T-helper 9 cell (primary cell): ENCODE data around the gene MAGI2.

Source experiments
- DNase-seq: peaks from one replicate; pipeline ENCODE4 v3.0.0-alpha.2; 2020
- total RNA-seq, 2 donors: gene quantifications; one replicate each; lab custom pipeline; 2026; lab: John Stamatoyannopoulos, UW

Gene MAGI2
- total RNA-seq: 0 to 0.56 reads per million in 2 donors

- no peak for DNase-seq
Observed at GRCh38 chr7:79453558-79454360, at the start of gene MAGI2. MAGI2 (minus strand) TSS chr7:79453667; CDS start chr7:79453320, 347 bp downstream.

DNA sequence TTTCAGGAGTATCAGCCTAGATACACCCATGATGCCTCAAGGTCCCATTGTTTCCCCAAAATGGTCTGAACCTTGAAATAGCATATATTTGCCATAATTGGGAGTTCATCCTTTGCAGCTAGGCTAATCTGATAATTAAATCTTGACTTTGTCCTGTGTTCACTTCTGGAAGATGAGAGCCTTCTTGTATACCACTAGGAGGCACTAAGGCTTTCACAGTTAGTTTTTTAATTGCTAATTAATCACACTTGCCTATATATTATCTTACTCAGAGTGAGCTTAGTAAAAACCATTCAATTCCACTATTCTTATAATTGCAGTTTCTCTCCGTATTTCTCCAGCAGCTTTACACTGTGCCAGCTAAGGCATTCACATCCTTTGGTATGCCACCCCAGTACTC is 48.7 kb upstream of the MAGI2 start:
- no peak for DNase-seq

- no peak for DNase-seq
Observed at GRCh38 chr7:79500759-79501158, 47.3 kb upstream of the MAGI2 start.

- DNase-seq: no peak
Observed at GRCh38 chr7:79497728-79498127, 44.3 kb upstream of the MAGI2 start.

GRCh38 chr7:79495544-79496272 is 42.2 kb upstream of the MAGI2 start:
- DNase-seq: no peak

DNA sequence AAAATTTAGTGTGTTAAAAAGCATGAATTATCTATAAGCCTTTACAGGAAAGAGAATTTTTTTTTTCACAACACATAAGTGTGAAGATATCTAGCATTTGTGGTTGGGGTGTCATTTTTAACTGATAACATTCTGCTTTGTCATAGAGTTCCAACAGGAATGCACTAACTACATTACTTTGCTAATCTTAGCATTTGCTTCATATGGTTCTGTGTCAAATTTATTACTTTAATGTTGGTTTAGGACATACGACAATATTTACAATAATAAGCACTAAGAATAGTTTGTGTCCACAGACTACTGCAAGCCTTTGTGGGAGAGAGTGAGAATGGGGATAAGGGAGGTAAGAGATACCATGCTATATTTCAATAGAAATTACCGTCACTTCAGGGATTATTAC is 40.6 kb upstream of the MAGI2 start:
- DNase-seq: no peak

DNA sequence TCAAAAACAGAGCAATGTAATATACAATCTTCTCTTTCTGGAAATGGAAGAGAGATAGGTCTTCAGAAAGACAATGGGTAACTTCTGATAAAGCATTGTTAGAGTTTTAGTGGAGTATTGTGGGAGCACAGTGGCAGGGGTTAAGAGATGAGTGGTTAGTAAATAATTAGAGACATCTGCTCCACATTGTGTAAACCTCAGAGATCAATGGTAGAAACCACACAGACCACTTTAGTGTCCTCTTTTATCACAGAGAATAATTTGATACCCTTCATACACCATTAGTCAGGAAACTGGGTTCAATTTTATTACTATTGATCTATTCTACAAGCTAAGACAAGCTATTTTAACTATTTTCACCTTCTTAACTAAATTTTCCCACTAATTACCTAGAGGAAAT is 35.9 kb upstream of the MAGI2 start:
- no peak for DNase-seq

DNA sequence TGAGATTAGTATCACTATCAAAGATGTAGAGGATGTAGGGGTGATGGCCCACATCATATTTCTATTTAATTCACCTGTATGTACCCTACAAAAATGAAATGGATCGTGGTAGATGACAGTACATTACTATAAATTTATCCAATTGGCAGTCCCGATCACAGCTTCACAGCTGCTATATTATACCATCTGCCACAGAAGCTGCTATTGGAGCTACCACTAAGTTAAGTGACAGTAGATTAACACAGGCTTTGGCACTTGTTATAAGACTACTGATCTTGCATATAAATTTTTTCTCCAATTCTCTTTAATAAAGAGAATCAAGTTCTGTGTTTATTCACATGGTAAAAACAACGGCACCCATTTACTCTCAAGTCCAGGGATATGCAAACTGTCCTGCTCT is 24.9 kb upstream of the MAGI2 start:
- no peak for DNase-seq

DNA sequence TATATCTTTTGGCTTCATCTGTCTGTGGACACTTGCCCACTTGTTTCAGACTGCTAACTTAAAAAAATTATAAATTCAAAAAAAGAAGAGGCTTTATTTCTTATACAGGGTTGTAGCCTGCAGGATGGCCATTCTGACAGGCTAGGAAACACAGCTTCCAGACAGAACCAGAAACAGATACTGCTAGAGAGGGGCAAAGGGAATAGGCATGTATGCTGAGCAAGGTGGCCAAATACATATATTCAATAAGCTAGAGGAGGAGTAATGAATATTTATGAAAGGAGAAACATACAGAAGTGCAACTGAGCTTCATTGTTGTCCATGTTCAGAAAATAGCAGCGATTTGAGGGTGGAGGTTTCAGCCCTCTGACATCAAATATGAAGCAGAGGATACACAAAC is 22.0 kb upstream of the MAGI2 start:
- no peak for DNase-seq

DNA sequence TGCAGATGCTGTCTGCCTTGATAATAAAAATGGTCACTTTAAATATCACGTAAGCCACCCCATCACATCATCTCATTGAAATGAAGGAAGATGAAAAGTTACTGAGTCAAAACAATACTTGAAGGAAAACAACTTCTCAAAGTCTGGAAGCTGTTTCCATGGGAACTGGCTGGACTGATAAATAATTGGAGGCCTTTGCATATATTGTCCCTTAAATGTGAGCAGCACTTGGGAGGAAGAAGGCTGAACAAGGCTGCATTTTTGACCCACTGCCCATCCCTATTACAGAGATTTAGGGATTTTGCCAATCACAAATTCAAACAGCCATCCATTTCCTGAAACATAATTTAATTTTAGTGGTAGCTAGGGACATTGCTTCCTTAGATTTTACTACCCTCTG is 18.2 kb upstream of the MAGI2 start:
- no peak for DNase-seq

DNA sequence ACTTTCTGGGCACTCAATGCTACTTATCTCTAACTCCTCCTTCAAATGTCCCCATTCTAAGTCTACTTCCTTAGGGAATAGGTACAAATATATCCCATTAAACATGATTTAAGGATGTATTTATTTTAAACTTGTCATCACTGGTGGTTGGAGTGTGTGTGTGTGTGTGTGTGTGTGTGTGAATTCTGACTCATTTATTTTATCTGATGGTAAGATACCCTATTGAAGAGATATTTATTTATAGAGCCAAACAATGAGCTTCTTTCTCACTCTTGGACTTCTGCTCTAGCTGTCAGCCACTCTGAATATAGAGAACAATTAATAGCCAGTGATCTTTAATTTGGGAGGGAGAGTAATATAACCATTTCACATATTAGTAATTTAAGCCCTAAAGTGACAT is 17.8 kb upstream of the MAGI2 start:
- no peak for DNase-seq

- no peak for DNase-seq
Observed at GRCh38 chr7:79465551-79465950, 12.1 kb upstream of the MAGI2 start.

GRCh38 chr7:79464051-79464450 is 10.6 kb upstream of the MAGI2 start:
- no peak for DNase-seq

DNA sequence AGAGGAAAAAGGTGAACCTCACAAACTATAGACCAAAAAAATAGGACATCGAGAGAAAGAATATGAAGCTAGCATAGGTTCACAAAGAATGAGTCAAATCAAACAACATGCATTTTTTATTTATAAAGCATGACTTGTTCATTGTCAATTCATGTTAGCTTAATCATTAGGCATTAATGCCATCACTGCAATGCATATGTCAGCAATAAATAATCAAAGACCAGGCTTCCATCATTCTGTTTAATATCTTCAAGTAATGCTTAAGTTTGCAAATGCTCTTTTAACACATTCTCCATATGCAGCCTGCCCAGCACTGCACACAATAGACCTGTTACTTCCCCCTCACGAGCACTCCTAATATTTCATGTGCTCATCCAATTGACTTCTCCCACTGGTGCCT is 8.9 kb upstream of the MAGI2 start:
- DNase-seq: no peak

DNA sequence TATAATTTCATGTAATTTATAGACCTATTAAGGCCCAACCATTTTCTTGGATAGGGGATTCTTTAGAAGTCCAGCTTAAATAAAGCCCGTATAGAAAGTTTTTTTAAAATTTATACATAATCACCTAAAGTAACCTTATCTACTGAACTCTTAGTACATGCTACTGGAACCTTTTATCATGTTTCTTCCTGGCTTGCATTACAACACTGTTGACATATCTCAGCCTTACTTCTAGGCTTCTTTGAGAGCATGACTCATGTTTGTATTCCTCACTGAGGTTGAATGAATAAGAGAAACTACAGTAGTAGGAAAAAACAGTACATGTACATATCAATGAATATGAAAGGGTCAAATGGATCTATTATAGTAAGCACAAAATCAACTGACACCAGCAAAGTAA is 8.2 kb upstream of the MAGI2 start:
- no peak for DNase-seq

- DNase-seq: no peak
Observed at GRCh38 chr7:79459381-79459780, 5.9 kb upstream of the MAGI2 start.

DNA sequence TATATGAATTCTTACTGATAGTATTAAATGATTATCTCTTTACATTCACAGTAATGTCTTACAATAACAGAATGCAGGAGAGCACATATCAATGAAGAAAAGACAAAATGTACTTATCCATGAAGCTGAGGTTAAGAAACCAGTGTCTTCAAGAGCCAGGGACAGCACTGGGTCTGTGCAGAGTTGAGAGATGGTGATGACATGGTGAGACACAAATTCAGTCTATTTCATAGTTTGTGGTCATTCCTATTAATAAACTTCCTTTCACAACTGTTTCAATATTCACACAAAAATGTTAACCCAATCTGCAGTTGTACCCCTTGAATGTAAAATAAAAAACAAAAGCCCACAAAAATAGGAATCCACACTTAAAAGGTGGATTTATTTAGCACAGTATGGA is 5.3 kb upstream of the MAGI2 start:
- DNase-seq: no peak

DNA sequence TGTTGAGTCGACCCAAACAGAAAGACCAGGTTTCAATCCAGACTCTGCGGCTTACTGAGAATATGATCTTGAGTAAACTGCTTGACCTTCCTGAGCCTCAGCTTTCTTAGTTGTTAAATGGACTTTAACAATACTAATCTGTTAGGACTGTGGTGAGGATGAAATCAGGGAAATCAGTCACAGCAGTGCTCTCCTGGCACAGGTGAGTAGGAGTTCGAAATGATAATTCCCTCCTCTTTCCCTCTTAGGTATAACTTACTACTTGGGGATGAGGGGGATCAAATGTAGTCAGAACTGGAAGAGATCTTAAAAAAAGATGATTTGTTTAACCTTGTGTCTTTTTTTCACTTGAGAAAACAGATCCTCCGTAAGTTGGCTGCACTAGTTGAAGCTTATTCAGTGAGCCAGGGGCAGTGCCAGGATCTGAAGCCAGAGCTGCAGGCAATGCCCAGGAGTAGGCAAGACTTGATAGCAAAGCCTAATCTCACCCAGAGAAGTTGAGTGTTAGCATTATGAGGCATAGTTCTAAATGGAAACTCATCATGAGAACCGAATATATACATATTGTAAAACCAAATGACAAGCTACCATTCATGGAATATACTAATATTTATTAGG is 1.8 kb upstream of the MAGI2 start:
- no peak for DNase-seq

DNA sequence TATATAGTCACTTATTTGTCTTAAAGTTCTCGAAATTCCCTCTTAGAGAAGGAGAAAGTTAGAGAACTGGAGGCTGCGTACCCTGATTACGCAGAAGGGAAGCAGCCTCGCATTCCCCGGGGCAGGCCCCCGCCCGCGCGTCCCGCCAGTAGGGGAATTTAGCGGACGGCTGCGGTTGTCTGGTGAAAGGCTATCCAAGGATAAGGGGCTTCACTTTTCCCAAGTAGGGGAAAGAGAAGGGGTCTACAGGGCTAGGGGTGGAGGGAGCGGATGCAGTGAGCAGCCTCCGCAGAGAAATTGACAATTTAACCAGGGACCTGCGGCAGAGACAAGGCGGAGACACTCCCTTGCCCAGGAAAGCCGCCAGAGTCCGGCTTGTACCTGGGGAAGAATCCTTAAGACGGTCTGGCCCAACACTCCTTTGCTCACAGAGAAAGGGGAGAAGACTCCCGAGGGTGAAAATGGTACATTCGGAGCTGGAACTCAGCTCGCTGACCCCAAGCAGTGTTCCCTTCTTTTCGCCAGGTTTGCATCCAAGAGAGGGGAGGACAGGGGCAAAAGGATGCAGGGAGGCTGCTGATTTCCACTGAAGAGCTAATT is 994 bp upstream of the MAGI2 start:
- no peak for DNase-seq

GRCh38 chr7:79453266-79453557 is 255 bp downstream of the MAGI2 start:
- DNase-seq: no peak

GRCh38 chr7:79452495-79453265 is 787 bp downstream of the MAGI2 start:
- DNase-seq: no peak

DNA sequence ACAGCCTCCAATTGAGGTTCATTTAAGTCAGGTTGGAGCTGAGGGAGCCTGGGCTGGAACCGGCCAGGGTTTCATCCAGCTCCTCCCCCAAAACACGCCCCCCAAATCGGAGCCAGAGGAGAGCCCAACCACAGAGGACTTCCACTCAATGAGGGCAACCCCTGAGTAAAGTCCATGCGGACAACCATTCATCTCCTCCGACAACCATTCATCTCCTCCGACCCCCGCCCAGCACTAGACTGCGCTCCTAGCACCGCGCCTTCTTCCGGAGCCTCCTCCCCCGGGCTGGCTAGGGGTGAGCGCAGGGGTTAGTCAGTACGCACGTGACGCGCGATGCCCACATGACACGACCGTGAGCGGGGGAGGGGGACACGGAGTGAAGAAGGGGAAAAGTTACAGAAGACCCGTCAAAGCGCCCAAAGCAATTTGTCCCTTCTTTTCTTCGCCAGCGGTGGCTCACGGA is 1.4 kb downstream of the MAGI2 start:
- no peak for DNase-seq

DNA sequence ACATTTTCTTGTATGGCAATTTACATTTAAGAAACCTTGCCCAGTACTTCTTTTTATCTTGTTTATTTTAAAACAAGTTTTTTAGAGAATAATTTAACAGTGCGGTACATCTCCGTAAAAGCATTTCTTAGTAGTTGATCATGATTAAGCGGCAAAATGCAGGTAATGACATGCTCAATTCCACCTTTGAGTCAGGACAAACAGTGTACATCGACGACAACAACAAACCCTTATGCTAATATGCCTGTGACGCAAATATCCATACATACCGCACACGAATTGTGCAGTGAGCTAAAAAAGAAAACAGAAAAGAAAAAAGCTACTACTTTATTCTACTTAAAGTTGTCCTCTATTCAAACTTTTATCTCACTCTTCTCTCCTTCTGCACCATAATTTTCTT is 1.9 kb downstream of the MAGI2 start:
- no peak for DNase-seq
